Loucy (cell line): ENCODE measurements around the gene LIPC.

Experiments used
- H2AFZ ChIP-seq: fragments of 200-600 bp; sonication (generic); 2 replicates; pipeline ENCODE4 v1.6.0; 2016; ENCODE audit warnings: antibody characterized with exemption, mild to moderate bottlenecking, low read length, moderate library complexity
- H3F3A ChIP-seq: fragments of 200-600 bp; 2 replicates; pipeline ENCODE4 v1.6.0; 2016; ENCODE audit warnings: antibody characterized with exemption, low read depth, mild to moderate bottlenecking
- H3K27me3 ChIP-seq: fragments of 200-600 bp; sonication (generic); 2 replicates; pipeline ENCODE4 v1.6.1; 2014; ENCODE audit warnings: low read length, mild to moderate bottlenecking; ENCODE audit not compliant: insufficient read depth, poor library complexity, severe bottlenecking
- H3K36me3 ChIP-seq: fragments of 200-600 bp; sonication (generic); 2 replicates; pipeline ENCODE4 v1.6.1; 2016; ENCODE audit warnings: low read length; ENCODE audit not compliant: insufficient read depth
- H3K4me1 ChIP-seq: fragments of 200-600 bp; sonication (generic); 2 replicates; pipeline ENCODE4 v1.5.1; 2014; ENCODE audit warnings: low read length, mild to moderate bottlenecking; ENCODE audit not compliant: insufficient read depth, poor library complexity, severe bottlenecking
- H3K4me2 ChIP-seq: fragments of 200-600 bp; sonication (generic); 2 replicates; pipeline ENCODE4 v1.6.0; 2014; ENCODE audit warnings: antibody characterized with exemption, low read length, low read depth, mild to moderate bottlenecking; ENCODE audit not compliant: poor library complexity, severe bottlenecking
- H3K4me3 ChIP-seq: fragments of 200-600 bp; sonication (generic); 2 replicates; pipeline ENCODE4 v1.5.1; 2014; ENCODE audit warnings: low read length, mild to moderate bottlenecking, mixed read lengths; ENCODE audit not compliant: poor library complexity, severe bottlenecking
- H3K79me2 ChIP-seq: fragments of 200-600 bp; sonication (generic); 2 replicates; pipeline ENCODE4 v1.6.1; 2014; ENCODE audit warnings: low read length; ENCODE audit not compliant: insufficient read depth
- H3K9ac ChIP-seq: fragments of 200-600 bp; sonication (generic); 2 replicates; pipeline ENCODE4 v1.6.0; 2014; ENCODE audit warnings: mild to moderate bottlenecking, low read depth, low read length, moderate library complexity; ENCODE audit not compliant: poor library complexity, severe bottlenecking
- H3K9me2 ChIP-seq: fragments of 200-600 bp; sonication (generic); replicated peaks from 2 replicates; pipeline ENCODE4 v1.6.1; 2016; ENCODE audit warnings: low read depth, low read length, mixed read lengths
- H3K9me3 ChIP-seq: fragments of 200-600 bp; sonication (generic); 2 replicates; pipeline ENCODE4 v1.6.1; 2014; ENCODE audit warnings: mild to moderate bottlenecking, antibody characterized with exemption, low read length, low read depth; ENCODE audit not compliant: insufficient read depth
- H4K20me1 ChIP-seq: fragments of 200-600 bp; sonication (generic); 2 replicates; pipeline ENCODE4 v1.6.0; 2014; ENCODE audit warnings: antibody characterized with exemption, low read length, mild to moderate bottlenecking; ENCODE audit not compliant: insufficient read depth, poor library complexity, severe bottlenecking
- CTCF ChIP-seq: fragments of 200-600 bp; sonication (generic); conservative IDR thresholded peaks from 2 replicates; pipeline ENCODE4 v1.5.1; 2014; ENCODE audit warnings: mild to moderate bottlenecking, antibody characterized with exemption, low read length
- EZH2phosphoT487 ChIP-seq: fragments of 200-600 bp; IDR thresholded peaks from 2 replicates; pipeline ENCODE4 v1.6.1; 2018; ENCODE audit warnings: antibody characterized with exemption, mild to moderate bottlenecking, moderate library complexity, borderline replicate concordance

LIPC gene

GRCh38 chr15:58530056-58530590 lies 98.3 kb downstream of the LIPC start:
- Histone ChIP-seq H3F3A (no peaks in the 10 kb centered on the region), H3K9ac (no peak overlapping the region), H3K27me3 (no peaks in the 10 kb centered on the region), H3K36me3 (no peaks in the 10 kb centered on the region), H3K4me2 (no peak overlapping the region), H2AFZ (no peak overlapping the region), H3K9me3 (no peaks in the 10 kb centered on the region), H3K9me2 (no peaks in the 10 kb centered on the region), H3K4me3 (no peak overlapping the region), H4K20me1 (no peaks in the 10 kb centered on the region), H3K79me2 (no peaks in the 10 kb centered on the region), H3K4me1 (peaks cover 8% of the 10 kb centered on the region)
- TF ChIP-seq CTCF (no peak), EZH2phosphoT487 (no peak)

GRCh38 chr15:58532126-58532525 lies 100.3 kb downstream of the LIPC start:
- no peaks in the 10 kb centered on the region for H3K27me3 ChIP-seq
- no peaks in the 10 kb centered on the region for H3K9me2 ChIP-seq
- no peaks in the 10 kb centered on the region for H3K9me3 ChIP-seq
- H2AFZ ChIP-seq = no peak overlapping the region
- H3F3A ChIP-seq = no peaks in the 10 kb centered on the region
- H3K36me3 ChIP-seq = no peaks in the 10 kb centered on the region
- H3K4me1 ChIP-seq = peaks cover 8% of the 10 kb centered on the region
- H3K4me3 ChIP-seq = no peak overlapping the region
- no peak overlapping the region for H3K9ac ChIP-seq
- no peak overlapping the region for H3K4me2 ChIP-seq
- no peaks in the 10 kb centered on the region for H3K79me2 ChIP-seq
- no peak for TF ChIP-seq EZH2phosphoT487
- no peak for TF ChIP-seq CTCF
- H4K20me1 ChIP-seq = no peaks in the 10 kb centered on the region

- no peak for TF ChIP-seq CTCF
- TF ChIP-seq EZH2phosphoT487 = no peak
- H3K79me2 ChIP-seq = no peaks in the 10 kb centered on the region
- H3K36me3 ChIP-seq = no peaks in the 10 kb centered on the region
- H3K4me3 ChIP-seq = no peak overlapping the region
- no peaks in the 10 kb centered on the region for H3F3A ChIP-seq
- peaks cover 8% of the 10 kb centered on the region for H3K4me1 ChIP-seq
- H3K9me3 ChIP-seq = no peaks in the 10 kb centered on the region
- H3K9me2 ChIP-seq = no peaks in the 10 kb centered on the region
- no peaks in the 10 kb centered on the region for H4K20me1 ChIP-seq
- H3K4me2 ChIP-seq = no peak overlapping the region
- H2AFZ ChIP-seq = no peak overlapping the region
- H3K27me3 ChIP-seq = no peaks in the 10 kb centered on the region
- no peak overlapping the region for H3K9ac ChIP-seq
Observed at GRCh38 chr15:58534556-58534955, 102.8 kb downstream of the LIPC start.
